ENCODE results near the gene SLC9A3.
"Not testable (repeated sequence)": the region's sequence is repeated elsewhere in the genome, so short reads cannot be mapped to it uniquely, and the experiment has no call there.

The SLC9A3 gene

DNA sequence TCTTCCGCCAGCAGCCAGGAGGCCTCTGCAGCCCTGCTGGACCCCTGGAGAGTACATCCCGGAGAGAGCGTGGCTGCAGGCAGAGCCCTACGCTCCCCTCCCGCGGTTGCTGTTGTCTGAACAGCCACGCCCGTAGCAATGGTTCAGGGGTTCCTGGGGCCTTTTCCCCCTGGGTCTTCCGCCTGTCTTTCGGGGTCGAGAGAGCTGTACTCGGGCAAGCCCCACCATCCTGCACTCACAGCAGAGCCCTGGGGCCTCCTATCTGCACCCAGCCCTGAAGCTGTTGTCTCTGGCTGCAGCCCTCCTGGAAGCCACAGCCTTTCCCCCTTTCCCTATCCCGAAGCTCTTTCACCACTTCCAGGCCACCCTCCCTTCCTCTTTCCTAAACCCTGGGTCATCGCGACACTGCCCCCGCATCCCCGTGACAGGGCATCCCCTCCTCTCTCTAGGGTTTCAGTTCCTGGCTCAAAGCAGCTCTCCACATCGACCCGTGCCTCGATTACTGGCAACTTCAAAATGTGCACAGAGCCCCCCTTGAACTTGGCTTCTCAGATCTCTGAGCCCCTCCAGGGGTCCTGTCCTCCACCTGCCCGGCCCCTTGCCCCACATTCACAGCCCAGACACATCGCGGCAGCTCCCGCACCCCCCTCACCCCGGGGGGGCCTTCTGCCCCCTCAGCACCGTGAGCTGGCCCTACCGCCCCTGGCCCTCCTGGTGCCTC, 44.0 kb upstream of the SLC9A3 start:
- no peak overlapping the region for H3K4me3 ChIP-seq (ENCODE audit: low read depth, low read length)
- peaks cover 6% of the 10 kb centered on the region for H3K27me3 ChIP-seq (ENCODE audit: control insufficient read depth, insufficient read depth, low read length)
- no peaks in the 10 kb centered on the region for H3K36me3 ChIP-seq (ENCODE audit: control insufficient read depth, insufficient read depth, low read length)
- H3K9ac ChIP-seq (ENCODE audit: low read depth, low read length): no peak overlapping the region; the same call in 1 of the 2 replicates
- no peak overlapping the region for H3K27ac ChIP-seq (ENCODE audit: low read depth, low read length)
- peaks cover 3% of the 10 kb centered on the region; the same call in 1 of the 2 replicates for H3K4me1 ChIP-seq (ENCODE audit: control insufficient read depth, insufficient read depth, low read length)
- no peaks in the 10 kb centered on the region for H3K9me3 ChIP-seq (ENCODE audit: control insufficient read depth, insufficient read depth, low read length)

DNA sequence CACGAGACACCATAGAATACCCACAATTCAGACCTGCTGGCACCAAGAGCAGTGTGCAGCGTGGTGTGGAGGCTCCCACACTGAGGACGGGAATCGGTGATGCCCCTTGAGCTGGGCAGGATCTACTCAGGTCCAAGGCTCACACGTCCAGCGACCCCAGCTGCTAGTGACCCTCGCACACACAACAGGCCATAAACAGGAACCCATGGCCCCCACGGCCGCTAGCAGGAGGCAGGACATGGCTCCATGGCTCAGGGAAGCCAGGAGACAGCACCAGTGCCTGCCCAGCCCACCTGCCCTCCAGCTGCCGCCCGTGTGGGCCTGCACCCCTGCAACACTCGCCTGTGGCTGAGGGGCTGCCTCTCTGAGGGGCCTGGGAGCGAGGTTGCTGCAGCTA, 43.4 kb upstream of the SLC9A3 start:
- Histone ChIP-seq H3K27me3 (ENCODE audit: control insufficient read depth, insufficient read depth, low read length) (peaks cover 6% of the 10 kb centered on the region), H3K9ac (ENCODE audit: low read depth, low read length) (no peak overlapping the region; the same call in 1 of the 2 replicates), H3K4me3 (ENCODE audit: low read depth, low read length) (no peak overlapping the region), H3K4me1 (ENCODE audit: control insufficient read depth, insufficient read depth, low read length) (peaks cover 3% of the 10 kb centered on the region; the same call in 1 of the 2 replicates), H3K9me3 (ENCODE audit: control insufficient read depth, insufficient read depth, low read length) (no peaks in the 10 kb centered on the region), H3K36me3 (ENCODE audit: control insufficient read depth, insufficient read depth, low read length) (no peaks in the 10 kb centered on the region), H3K27ac (ENCODE audit: low read depth, low read length) (no peak overlapping the region)

DNA sequence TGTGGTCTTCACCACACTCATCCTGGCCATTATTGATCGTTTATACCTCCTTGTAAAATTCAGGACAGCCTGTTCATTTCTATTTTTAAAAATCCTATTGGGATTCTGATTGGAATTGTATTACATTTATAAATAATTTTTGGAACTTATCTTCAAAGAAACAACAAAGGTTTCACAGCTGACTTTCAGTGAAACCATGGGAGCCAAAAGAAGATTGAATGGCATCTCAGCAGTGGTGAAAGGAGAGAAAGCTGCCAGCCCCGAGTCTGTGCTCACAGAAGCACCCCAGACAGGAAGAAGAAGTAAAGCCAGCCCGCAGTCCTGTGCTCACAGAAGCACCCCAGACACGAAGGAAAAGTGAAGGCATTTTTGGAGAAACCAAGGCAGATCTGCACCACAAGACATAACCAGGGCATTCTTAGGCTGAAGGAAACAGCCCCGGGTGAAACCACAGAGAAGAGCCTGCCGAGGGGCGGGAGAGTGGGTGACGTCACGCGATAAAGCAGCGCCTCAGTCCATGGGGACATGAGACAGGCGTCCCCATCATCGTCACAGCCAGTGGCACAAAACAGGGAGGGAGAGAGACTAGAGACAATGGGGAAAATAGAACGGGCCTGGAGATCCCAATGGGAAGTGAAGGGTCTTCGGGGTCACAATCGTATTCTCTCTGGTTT, 42.5 kb upstream of the SLC9A3 start:
- H3K9ac ChIP-seq (ENCODE audit: low read depth, low read length): no peak overlapping the region
- H3K9me3 ChIP-seq (ENCODE audit: control insufficient read depth, insufficient read depth, low read length): no peaks in the 10 kb centered on the region
- H3K27me3 ChIP-seq (ENCODE audit: control insufficient read depth, insufficient read depth, low read length): peaks cover 6% of the 10 kb centered on the region
- H3K36me3 ChIP-seq (ENCODE audit: control insufficient read depth, insufficient read depth, low read length): no peaks in the 10 kb centered on the region
- H3K4me1 ChIP-seq (ENCODE audit: control insufficient read depth, insufficient read depth, low read length): no peaks in the 10 kb centered on the region
- H3K4me3 ChIP-seq (ENCODE audit: low read depth, low read length): no peak overlapping the region
- no peak overlapping the region for H3K27ac ChIP-seq (ENCODE audit: low read depth, low read length)

DNA sequence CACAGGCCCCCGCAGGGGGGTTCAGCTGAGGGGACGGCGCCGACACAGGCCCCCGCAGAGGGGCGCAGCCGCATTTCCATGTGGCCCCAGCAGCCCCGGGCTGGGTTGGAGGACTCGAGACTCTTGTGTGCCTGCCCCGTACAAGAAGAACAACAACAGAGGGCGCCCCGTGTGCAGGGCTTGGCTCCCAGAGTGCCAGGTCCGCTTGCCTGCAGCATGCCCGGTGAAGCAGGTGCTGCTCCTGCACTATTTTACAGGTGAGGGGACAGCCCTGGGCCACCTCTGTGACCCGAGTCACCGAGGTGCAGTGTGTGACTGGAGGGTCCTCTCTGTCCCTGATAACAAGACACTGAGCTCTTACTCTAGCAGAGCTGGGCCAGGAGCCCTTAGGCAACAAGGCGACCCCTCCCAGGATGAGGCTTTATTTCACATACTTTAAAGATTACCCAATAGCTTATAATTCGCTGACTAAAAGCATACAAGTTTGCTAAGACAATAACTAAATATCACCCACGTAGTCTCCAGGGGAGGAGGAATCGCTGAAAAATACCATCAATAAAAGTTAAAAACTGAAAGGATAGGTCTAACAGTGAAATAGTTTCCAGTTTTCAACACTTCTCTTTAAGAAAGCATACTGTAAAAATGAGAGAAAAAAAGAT, 41.7 kb upstream of the SLC9A3 start:
- H3K27ac ChIP-seq (ENCODE audit: low read depth, low read length): no peak overlapping the region
- no peak overlapping the region for H3K4me3 ChIP-seq (ENCODE audit: low read depth, low read length)
- H3K36me3 ChIP-seq (ENCODE audit: control insufficient read depth, insufficient read depth, low read length): no peaks in the 10 kb centered on the region
- no peaks in the 10 kb centered on the region for H3K9me3 ChIP-seq (ENCODE audit: control insufficient read depth, insufficient read depth, low read length)
- H3K9ac ChIP-seq (ENCODE audit: low read depth, low read length): no peak overlapping the region
- peaks cover 6% of the 10 kb centered on the region for H3K27me3 ChIP-seq (ENCODE audit: control insufficient read depth, insufficient read depth, low read length)
- H3K4me1 ChIP-seq (ENCODE audit: control insufficient read depth, insufficient read depth, low read length): no peaks in the 10 kb centered on the region

DNA sequence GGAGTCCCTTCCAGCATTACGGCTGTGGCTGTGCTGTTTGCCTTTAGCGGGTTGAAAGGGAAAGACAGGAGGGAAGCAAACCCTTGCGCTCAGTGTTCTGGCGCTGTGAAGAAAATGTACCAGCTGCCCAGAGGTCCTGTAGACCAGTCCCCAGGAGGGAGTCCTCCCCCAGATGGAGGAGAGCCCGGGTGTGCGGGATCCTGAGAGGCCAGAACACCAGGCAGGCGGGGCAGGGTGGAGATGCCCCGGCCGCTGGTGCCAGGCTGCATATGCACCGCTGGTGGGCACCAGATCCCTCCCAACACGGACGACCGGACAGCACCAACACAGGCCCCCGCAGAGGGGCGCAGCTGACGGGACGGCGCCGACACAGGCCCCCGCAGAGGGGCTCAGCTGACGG, 37.2 kb upstream of the SLC9A3 start:
- Histone ChIP-seq H3K4me3 (ENCODE audit: low read depth, low read length) (no peak overlapping the region), H3K36me3 (ENCODE audit: control insufficient read depth, insufficient read depth, low read length) (no peaks in the 10 kb centered on the region), H3K9me3 (ENCODE audit: control insufficient read depth, insufficient read depth, low read length) (no peaks in the 10 kb centered on the region), H3K9ac (ENCODE audit: low read depth, low read length) (no peak overlapping the region), H3K4me1 (ENCODE audit: control insufficient read depth, insufficient read depth, low read length) (no peaks in the 10 kb centered on the region), H3K27me3 (ENCODE audit: control insufficient read depth, insufficient read depth, low read length) (peaks cover 6% of the 10 kb centered on the region), H3K27ac (ENCODE audit: low read depth, low read length) (no peak overlapping the region)

DNA sequence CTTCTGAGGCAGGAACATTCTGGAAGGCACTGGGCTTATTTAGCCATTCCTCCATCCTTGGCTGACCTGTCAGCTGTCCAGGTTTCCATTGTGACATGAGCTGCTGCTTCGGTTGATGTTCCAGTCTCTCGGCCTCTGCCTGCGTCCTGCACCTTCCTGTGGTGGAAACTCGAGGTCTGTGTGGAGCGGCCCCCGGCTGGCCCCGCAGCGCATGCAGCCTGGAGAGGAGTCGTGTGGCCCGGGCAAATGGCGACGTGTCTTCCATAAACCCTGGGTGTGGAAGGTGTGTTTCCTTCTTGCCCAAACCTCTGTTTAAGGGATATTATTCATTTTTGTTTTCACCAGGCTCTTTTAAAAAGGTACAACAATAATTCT, 36.5 kb upstream of the SLC9A3 start:
- H3K27me3 ChIP-seq (ENCODE audit: control insufficient read depth, insufficient read depth, low read length): peaks cover 2% of the 10 kb centered on the region; the same call in 1 of the 2 replicates
- no peaks in the 10 kb centered on the region for H3K36me3 ChIP-seq (ENCODE audit: control insufficient read depth, insufficient read depth, low read length)
- no peak overlapping the region for H3K4me3 ChIP-seq (ENCODE audit: low read depth, low read length)
- no peaks in the 10 kb centered on the region for H3K4me1 ChIP-seq (ENCODE audit: control insufficient read depth, insufficient read depth, low read length)
- H3K9ac ChIP-seq (ENCODE audit: low read depth, low read length): no peak overlapping the region
- no peak overlapping the region for H3K27ac ChIP-seq (ENCODE audit: low read depth, low read length)
- H3K9me3 ChIP-seq (ENCODE audit: control insufficient read depth, insufficient read depth, low read length): no peaks in the 10 kb centered on the region

DNA sequence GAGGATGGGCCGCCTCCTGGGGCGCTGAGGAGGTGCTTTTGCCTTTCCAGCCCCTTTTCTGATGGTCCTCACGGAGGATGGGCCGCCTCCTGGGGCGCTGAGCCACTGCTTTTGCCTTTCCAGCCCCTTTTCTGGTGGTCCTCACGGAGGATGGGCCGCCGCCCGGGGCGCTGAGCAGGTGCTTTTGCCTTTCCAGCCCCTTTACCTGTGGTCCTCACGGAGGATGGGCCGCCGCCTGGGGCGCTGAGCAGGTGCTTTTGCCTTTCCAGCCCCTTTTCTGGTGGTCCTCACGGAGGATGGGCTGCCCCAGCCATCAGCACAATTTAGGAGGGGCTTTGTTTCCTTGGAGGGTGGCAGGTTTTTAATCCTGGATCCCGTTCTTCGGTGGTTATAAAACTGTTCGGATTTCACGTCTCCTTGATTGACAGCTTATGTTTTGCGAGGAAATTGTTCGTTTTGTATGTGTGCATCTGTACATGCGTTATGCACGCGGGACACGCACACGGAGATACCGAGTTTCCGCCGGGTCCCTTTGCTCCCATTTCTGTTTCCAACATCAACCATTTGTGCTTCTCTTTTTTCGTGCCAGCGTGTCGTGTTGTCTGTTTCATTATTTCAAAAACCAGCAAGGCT, 34.7 kb upstream of the SLC9A3 start:
- no peak overlapping the region for H3K4me3 ChIP-seq (ENCODE audit: low read depth, low read length)
- no peaks in the 10 kb centered on the region for H3K9me3 ChIP-seq (ENCODE audit: control insufficient read depth, insufficient read depth, low read length)
- H3K9ac ChIP-seq (ENCODE audit: low read depth, low read length): no peak overlapping the region
- no peaks in the 10 kb centered on the region for H3K4me1 ChIP-seq (ENCODE audit: control insufficient read depth, insufficient read depth, low read length)
- H3K27me3 ChIP-seq (ENCODE audit: control insufficient read depth, insufficient read depth, low read length): no peaks in the 10 kb centered on the region
- no peaks in the 10 kb centered on the region for H3K36me3 ChIP-seq (ENCODE audit: control insufficient read depth, insufficient read depth, low read length)
- no peak overlapping the region for H3K27ac ChIP-seq (ENCODE audit: low read depth, low read length)

DNA sequence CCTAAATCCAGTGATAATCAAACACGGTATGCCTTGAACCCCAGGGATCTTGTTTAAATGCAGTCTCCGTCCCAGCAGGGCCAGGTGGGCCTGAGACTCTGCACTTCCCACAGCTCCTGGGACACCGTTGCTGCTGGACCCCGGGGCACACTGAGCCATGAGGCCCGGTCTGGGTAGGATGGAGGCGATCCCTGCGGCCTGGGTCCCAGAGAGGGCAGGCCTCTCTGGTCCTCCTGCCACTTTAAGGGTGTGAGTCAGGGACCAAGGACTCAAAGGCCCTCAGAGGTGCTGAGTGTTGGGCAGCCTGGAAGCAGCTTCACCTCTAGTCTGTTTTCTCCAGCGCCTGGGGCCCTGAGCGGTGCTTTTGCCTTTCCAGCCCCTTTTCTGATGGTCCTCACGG, 34.1 kb upstream of the SLC9A3 start:
- Histone ChIP-seq H3K36me3 (ENCODE audit: control insufficient read depth, insufficient read depth, low read length) (no peaks in the 10 kb centered on the region), H3K27me3 (ENCODE audit: control insufficient read depth, insufficient read depth, low read length) (no peaks in the 10 kb centered on the region), H3K27ac (ENCODE audit: low read depth, low read length) (no peak overlapping the region), H3K9ac (ENCODE audit: low read depth, low read length) (no peak overlapping the region), H3K4me3 (ENCODE audit: low read depth, low read length) (no peak overlapping the region), H3K4me1 (ENCODE audit: control insufficient read depth, insufficient read depth, low read length) (no peaks in the 10 kb centered on the region), H3K9me3 (ENCODE audit: control insufficient read depth, insufficient read depth, low read length) (no peaks in the 10 kb centered on the region)

DNA sequence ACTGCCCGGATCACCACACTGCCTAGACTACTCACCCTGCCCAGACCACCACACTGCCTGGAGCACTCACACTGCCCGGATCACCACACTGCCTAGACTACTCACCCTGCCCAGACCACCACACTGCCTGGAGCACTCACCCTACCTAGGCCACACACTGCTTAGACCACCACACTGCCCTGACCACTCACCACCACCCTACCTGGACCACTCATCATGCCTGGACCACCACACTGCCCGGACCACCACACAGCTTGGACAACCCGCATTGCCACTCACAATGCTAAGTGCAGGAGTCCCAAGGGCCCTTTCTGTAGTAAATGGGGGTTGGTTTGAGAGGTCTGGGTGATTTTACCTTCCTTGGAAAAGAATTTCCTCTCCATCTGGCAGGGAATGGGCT, 33.7 kb upstream of the SLC9A3 start:
- not testable (repeated sequence) for H3K9me3 ChIP-seq (ENCODE audit: control insufficient read depth, insufficient read depth, low read length); H3K9ac ChIP-seq (ENCODE audit: low read depth, low read length); H3K4me3 ChIP-seq (ENCODE audit: low read depth, low read length); H3K4me1 ChIP-seq (ENCODE audit: control insufficient read depth, insufficient read depth, low read length); H3K36me3 ChIP-seq (ENCODE audit: control insufficient read depth, insufficient read depth, low read length); H3K27me3 ChIP-seq (ENCODE audit: control insufficient read depth, insufficient read depth, low read length); H3K27ac ChIP-seq (ENCODE audit: low read depth, low read length)

DNA sequence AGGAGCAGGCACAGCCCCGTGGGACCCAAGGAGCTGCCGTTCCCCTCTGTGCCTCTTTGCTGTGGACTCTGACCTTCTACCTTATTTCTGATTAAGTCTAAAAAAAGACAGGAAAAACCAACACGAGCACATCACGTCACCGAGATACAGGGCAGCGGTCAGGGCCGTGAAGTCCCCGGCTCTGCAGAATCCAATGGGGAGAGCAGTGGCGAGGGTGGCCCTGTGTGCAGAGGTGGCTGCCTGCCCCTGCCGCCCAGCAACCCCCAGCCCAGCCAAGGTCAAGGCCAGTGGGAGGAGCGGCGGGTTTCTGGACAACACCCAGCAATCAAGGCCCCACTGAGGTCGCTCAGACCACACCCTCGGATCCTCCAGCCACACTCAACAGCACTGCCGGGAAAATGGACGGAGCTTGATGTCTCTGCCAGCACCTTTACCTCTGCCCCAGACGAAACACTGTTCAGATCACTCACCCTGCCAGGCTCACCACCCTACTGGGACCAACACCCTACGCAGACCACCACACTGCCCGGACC, 32.7 kb upstream of the SLC9A3 start:
- no peak overlapping the region for H3K27ac ChIP-seq (ENCODE audit: low read depth, low read length)
- no peaks in the 10 kb centered on the region for H3K36me3 ChIP-seq (ENCODE audit: control insufficient read depth, insufficient read depth, low read length)
- no peak overlapping the region for H3K4me3 ChIP-seq (ENCODE audit: low read depth, low read length)
- no peaks in the 10 kb centered on the region for H3K9me3 ChIP-seq (ENCODE audit: control insufficient read depth, insufficient read depth, low read length)
- H3K9ac ChIP-seq (ENCODE audit: low read depth, low read length): no peak overlapping the region
- H3K4me1 ChIP-seq (ENCODE audit: control insufficient read depth, insufficient read depth, low read length): no peaks in the 10 kb centered on the region
- H3K27me3 ChIP-seq (ENCODE audit: control insufficient read depth, insufficient read depth, low read length): no peaks in the 10 kb centered on the region
